Peyer's patch (tissue), 4 donors: ENCODE data around the gene LHFPL2.

Experiments used
- CTCF ChIP-seq, 6 experiments: fragments of 450-650 bp in 4 of 6; fragments of 200-600 bp in 2 of 6; sonication (generic) in 1 of 6; IDR thresholded peaks; one replicate each; pipeline ENCODE4 v1.5.1; 2017 to 2019; ENCODE audit warnings: antibody characterized with exemption in 6 of 6, mild to moderate bottlenecking in 3 of 6, moderate library complexity in 1 of 6
- POLR2A ChIP-seq, 2 donors: fragments of 450-650 bp; IDR thresholded peaks; one replicate each; pipeline ENCODE4 v1.5.1; 2017; ENCODE audit warnings: antibody characterized with exemption in 2 of 2, mild to moderate bottlenecking in 2 of 2, moderate library complexity in 2 of 2

DNA sequence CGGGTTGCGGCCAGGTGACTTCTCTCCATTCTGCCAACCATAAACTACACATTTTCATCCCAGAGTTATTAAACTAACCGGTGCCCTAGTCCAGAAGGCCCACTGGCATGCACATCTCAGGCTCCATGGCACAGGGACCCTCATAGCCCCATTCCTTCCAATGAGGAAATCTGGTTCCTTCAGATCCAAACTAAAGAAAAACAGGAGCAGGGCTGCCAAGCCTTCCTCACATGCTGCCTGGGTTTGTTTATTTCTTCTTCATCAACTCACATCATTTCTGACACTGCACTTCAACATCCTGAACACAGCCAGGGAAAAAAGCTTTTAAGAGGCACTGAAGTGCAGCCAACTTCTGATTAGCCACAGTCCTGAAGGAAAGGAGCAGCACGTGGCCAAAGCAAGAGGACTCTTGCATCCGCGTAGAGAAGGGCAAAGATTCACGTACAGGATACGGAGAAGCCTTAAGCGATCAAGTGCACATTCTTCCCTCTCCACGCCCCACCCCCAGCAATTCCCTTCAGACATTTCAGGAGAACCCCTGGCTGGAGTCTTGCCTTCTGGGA is 22.5 kb downstream of the LHFPL2 start:
- TF ChIP-seq CTCF (IDR thresholded peaks at IDR 0.05) (no peak), POLR2A (IDR thresholded peaks at IDR 0.05) (no peak)
